SK-N-MC (cell line): ENCODE results near the gene IHH.

Experiments
- DNase-seq: peaks from one replicate; pipeline ENCODE4 v3.0.0-alpha.2; 2011; ENCODE audit warnings: low read depth, low spot score
- H3K27ac ChIP-seq: fragments of 200-600 bp; sonication (generic); 2 replicates; pipeline ENCODE4 v1.5.1; 2016; ENCODE audit warnings: mixed run types
- H3K36me3 ChIP-seq: fragments of 200-600 bp; sonication (generic); 2 replicates; pipeline ENCODE4 v1.6.1; 2017; ENCODE audit warnings: antibody characterized with exemption, low read length, mixed read lengths; ENCODE audit not compliant: insufficient read depth
- H3K4me3 ChIP-seq: fragments of 200-600 bp; sonication (generic); 2 replicates; pipeline ENCODE4 v1.5.1; 2016
- H3K9ac ChIP-seq: fragments of 200-600 bp; sonication (generic); 2 replicates; pipeline ENCODE4 v1.8.0; 2017; ENCODE audit warnings: mixed run types, mixed read lengths; ENCODE audit not compliant: insufficient read length
- H3K9me3 ChIP-seq: fragments of 200-600 bp; sonication (generic); 2 replicates; pipeline ENCODE4 v1.6.1; 2017; ENCODE audit warnings: low read depth, mild to moderate bottlenecking, antibody characterized with exemption, low read length, moderate library complexity, mixed read lengths
- EZH2 ChIP-seq: fragments of 200-600 bp; sonication (generic); IDR thresholded peaks from one replicate; pipeline ENCODE4 v1.6.1; 2017; ENCODE audit warnings: antibody characterized with exemption
- FOXP2 ChIP-seq: optimal IDR thresholded peaks from 2 replicates; pipeline ENCODE3; 2011; ENCODE audit warnings: mild to moderate bottlenecking, moderate library complexity; ENCODE audit not compliant: insufficient read depth; ENCODE audit errors: extremely low read length, control extremely low read depth
- POLR2AphosphoS5 ChIP-seq: IDR thresholded peaks from 2 replicates; pipeline ENCODE4 v1.6.1; 2012; ENCODE audit warnings: mild to moderate bottlenecking, low read depth, low read length, borderline replicate concordance

IHH gene

DNA sequence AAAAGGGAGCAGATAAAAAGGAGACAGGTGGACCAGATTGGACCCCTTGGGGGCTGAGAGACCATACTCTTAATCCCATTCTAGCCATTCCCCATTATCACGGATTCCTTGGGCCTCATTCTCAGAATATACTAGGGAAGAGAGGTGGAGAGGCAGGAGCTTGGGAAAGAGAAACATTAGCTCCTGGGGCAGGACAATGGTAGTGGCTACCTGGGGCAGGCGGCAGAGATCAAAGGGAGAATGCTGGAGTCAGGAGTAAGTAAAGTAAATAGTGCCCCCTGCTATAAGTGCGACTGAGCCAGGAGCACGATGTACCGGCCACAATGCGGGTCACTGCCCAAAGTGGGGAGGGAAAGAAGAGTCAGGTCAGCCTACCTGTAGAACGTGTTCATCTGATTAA is 20.4 kb upstream of the IHH start:
- H3K36me3 ChIP-seq, result no peaks in the 10 kb centered on the region
- no peak overlapping the region for H3K9ac ChIP-seq
- H3K9me3 ChIP-seq, result no peaks in the 10 kb centered on the region

DNA sequence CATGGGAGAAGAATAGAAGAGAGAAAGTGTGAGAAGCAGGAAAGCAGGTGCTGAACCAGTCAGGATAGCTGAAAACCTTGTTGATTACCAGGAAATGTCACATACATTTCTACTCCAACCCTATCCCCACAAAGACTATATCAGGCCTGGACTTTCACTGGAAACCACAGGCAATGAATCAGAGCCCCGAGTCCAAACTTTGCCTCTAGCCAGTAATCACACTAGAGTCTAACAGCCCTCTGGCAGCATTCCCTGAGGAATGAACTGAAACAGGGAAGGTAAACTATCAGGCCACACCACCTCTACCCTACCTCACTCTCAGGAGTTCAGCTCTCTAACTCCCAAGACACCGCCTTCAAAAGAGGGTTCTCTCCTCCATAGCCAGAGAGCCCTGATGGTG is 18.7 kb upstream of the IHH start:
- H3K9ac ChIP-seq, result no peak overlapping the region
- H3K36me3 ChIP-seq, result no peaks in the 10 kb centered on the region
- DNase-seq, result no peak
- H3K4me3 ChIP-seq, result no peak overlapping the region
- TF ChIP-seq FOXP2, result no peak
- TF ChIP-seq EZH2, result no peak
- no peak for TF ChIP-seq POLR2AphosphoS5
- H3K9me3 ChIP-seq, result no peaks in the 10 kb centered on the region
- no peak overlapping the region for H3K27ac ChIP-seq

More for the DNA sequence above, 20.4 kb upstream of the IHH start:
- Histone ChIP-seq H3K4me3 (no peak overlapping the region), H3K27ac (no peak overlapping the region)
- DNase-seq, result no peak
- TF ChIP-seq FOXP2 (no peak), POLR2AphosphoS5 (no peak), EZH2 (no peak)

DNA sequence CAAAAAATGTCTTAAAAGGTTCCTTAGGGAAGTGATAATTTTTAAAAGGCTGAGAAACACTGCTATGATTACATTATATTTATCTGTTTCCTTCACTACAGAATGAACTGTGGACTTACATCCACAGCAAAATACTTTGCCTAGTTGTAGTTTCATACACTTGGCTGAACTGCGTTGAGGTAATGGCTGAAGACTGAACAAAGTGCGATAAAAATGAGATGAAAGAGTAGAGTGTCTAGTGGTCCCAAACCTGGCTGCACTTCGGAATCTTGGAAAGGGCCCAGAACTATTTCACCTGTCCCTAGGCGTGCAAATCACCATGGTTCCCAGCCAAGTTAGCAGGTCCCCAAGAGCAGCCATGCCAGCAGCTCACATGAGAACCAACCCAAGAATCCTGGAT is 18.2 kb upstream of the IHH start:
- no peak overlapping the region for H3K27ac ChIP-seq
- H3K36me3 ChIP-seq, result no peaks in the 10 kb centered on the region
- H3K4me3 ChIP-seq, result no peak overlapping the region
- no peak for DNase-seq
- no peaks in the 10 kb centered on the region for H3K9me3 ChIP-seq
- TF ChIP-seq POLR2AphosphoS5, result no peak
- no peak for TF ChIP-seq EZH2
- TF ChIP-seq FOXP2, result no peak
- H3K9ac ChIP-seq, result no peak overlapping the region

DNA sequence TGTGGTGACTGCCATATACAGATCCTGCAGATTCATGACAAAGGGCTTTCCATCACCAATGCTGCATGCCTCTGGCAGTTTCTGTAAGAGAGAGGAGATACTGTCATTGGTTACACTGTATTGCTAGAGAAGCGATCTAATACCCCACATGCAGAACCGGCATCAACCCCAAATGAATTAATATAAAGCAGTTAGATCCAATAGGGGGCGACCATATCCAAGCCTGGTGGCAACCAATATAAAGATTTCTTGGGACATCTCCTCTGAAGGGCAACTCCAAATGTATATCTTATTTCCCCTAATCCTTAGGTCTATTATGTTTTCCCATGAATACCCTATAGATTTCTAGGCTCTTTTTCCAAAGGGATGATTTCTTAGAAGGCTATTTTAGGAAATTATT is 17.4 kb upstream of the IHH start:
- no peak overlapping the region for H3K27ac ChIP-seq
- no peak overlapping the region for H3K9ac ChIP-seq
- TF ChIP-seq FOXP2, result no peak
- no peak for TF ChIP-seq POLR2AphosphoS5
- TF ChIP-seq EZH2, result no peak
- no peaks in the 10 kb centered on the region for H3K36me3 ChIP-seq
- no peaks in the 10 kb centered on the region for H3K9me3 ChIP-seq
- H3K4me3 ChIP-seq, result no peak overlapping the region
- no peak for DNase-seq

DNA sequence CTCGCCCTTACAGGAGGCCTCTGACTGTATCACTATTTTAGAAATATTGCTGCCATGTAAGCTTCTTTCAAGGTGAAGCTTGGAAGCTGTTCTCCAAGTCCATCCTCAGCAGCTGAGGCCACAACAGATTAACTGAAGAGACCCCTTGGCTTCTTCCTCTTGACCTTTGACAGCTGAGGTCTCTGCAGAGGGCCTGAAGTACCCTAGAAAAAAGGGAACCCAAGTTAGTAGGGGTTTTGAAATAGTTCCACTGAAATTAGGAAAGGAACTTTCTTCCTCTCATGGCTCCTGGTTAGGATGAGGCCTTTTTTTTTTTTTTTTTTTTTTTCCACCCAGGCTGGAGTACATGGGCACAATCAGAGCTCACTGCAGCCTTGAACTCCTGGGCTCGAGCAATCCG is 15.5 kb upstream of the IHH start:
- no peak overlapping the region for H3K4me3 ChIP-seq
- no peak overlapping the region for H3K9ac ChIP-seq
- DNase-seq, result no peak
- no peaks in the 10 kb centered on the region for H3K36me3 ChIP-seq
- H3K9me3 ChIP-seq, result no peaks in the 10 kb centered on the region
- no peak overlapping the region for H3K27ac ChIP-seq
- TF ChIP-seq EZH2 (no peak), FOXP2 (no peak), POLR2AphosphoS5 (no peak)

DNA sequence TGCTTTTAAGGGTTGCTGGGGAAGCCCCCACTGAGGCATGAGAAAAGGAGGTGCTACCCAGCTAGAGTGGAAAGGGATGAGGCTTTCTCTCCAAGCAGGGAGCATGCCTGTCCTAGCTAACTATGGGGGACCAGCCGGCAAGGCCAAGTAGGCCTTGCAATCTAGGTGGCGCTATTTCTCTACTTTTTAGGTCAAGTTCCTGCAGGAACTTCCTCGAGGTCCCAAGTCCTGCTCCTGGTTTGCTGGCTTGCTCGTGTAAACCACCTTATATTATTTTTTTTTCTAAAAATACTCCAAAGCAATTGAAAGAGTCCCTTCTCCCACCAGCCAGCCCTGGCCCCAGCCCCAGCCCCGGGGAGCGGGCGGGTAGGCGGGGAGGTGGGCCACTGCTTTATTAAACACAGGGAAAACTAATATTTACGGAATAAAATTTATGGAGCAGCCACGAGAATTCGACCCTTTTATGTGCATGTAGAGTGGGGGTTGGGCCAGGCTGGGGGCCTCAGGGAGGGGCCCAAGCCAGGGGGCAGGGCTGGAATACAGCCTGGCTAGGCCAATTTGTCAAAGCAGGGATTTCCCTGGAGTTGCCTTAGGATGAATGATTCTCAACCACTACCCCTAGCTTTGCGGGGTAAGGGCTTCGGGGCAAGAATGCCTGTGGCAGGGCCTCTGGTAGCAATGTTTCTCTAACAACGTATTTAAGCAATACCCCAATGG is 12.8 kb upstream of the IHH start:
- TF ChIP-seq POLR2AphosphoS5 (no peak), FOXP2 (no peak), EZH2 (no peak)
- Histone ChIP-seq H3K9ac (no peak overlapping the region), H3K9me3 (no peaks in the 10 kb centered on the region), H3K4me3 (no peak overlapping the region), H3K27ac (no peak overlapping the region), H3K36me3 (no peaks in the 10 kb centered on the region)
- DNase-seq, result peak; percentile 20

DNA sequence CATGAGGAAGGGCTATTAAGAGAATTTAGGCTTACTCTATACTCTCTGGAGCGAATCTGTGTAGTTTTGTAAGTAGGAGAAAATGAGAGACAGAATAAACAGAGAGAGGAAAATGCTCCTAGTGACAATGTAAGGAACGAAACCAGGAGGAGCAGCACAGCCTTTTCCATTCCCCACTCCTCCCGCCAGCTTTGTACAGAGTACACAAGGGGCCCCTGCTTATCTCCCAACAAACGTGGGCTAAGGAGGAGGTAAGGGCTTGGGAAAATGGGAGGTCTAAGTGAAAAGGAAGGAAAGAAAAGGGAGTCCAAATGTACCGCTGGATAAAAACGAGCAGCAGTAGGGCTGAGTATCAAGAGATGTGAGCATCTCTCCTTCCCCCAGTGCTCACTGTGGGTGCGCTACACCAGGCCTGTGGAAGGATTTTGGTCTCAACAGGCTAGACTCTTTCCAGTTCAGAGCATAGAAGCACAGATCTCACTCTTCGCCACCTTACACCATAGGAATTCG is 12.1 kb upstream of the IHH start:
- H3K36me3 ChIP-seq, result no peaks in the 10 kb centered on the region
- TF ChIP-seq EZH2 (no peak), FOXP2 (no peak), POLR2AphosphoS5 (no peak)
- H3K9me3 ChIP-seq, result no peaks in the 10 kb centered on the region
- no peak overlapping the region for H3K27ac ChIP-seq
- DNase-seq, result no peak
- H3K9ac ChIP-seq, result no peak overlapping the region
- no peak overlapping the region for H3K4me3 ChIP-seq

DNA sequence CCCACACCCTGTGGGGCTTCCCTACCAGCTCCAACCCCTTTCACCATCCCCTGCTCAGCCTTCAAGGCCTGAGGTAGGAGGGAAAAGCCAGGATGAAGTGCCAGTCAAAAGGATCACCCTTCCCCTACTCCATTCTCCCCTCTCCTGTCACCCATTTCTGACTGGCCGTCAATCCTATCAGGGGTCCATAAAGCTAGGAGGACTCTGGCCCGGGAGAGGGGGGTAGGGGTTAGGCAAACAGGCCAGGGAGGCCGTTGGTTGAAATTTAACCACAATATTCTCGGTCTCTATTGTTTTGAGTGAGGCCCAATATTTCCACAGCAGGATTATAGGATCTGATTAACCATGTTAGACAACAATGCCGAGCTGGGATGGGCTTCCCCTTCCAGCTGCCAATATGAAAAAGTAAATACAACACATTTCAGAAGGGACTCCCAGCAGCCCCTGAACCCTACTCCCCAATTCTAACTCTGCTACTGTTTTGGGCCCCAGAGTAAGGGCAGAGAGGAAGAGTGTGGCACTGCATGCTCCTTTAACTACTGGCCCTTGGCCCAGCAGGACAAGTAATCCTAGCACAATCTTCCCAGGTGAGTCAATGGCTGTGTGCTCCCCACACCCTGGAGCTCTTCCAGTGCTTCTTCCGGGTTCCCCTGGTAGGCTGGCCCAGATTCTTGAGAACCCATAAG is 10.6 kb upstream of the IHH start:
- H3K27ac ChIP-seq, result no peak overlapping the region
- no peaks in the 10 kb centered on the region for H3K36me3 ChIP-seq
- no peak for DNase-seq
- no peaks in the 10 kb centered on the region for H3K9me3 ChIP-seq
- no peak for TF ChIP-seq EZH2
- TF ChIP-seq FOXP2, result no peak
- no peak for TF ChIP-seq POLR2AphosphoS5
- no peak overlapping the region for H3K4me3 ChIP-seq
- H3K9ac ChIP-seq, result no peak overlapping the region

DNA sequence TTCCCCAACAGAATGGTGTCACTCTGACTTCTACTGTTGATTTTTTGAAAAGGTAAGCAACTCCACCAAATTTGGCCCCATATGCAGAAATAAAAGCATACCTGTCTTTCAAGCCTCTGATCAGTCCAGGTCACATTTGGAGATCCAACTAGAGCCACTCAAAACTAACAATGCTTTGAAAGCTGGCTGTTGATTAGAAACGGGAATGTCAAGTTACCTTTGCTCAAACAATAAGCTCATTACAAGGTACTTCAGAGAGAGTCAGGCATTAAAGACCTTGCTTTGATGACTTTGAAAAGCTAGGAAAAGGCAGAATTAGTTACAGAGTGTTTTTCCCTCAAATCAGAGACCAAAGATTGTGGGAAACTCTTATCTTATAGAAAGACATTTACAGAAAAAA is 4.8 kb upstream of the IHH start:
- DNase-seq, result no peak
- H3K9ac ChIP-seq, result no peak overlapping the region
- no peak for TF ChIP-seq EZH2
- TF ChIP-seq FOXP2, result no peak
- no peak for TF ChIP-seq POLR2AphosphoS5
- H3K27ac ChIP-seq, result no peak overlapping the region
- H3K9me3 ChIP-seq, result no peaks in the 10 kb centered on the region
- H3K4me3 ChIP-seq, result no peak overlapping the region
- H3K36me3 ChIP-seq, result no peaks in the 10 kb centered on the region
